ENCODE data around the gene LSAMP.

DNA sequence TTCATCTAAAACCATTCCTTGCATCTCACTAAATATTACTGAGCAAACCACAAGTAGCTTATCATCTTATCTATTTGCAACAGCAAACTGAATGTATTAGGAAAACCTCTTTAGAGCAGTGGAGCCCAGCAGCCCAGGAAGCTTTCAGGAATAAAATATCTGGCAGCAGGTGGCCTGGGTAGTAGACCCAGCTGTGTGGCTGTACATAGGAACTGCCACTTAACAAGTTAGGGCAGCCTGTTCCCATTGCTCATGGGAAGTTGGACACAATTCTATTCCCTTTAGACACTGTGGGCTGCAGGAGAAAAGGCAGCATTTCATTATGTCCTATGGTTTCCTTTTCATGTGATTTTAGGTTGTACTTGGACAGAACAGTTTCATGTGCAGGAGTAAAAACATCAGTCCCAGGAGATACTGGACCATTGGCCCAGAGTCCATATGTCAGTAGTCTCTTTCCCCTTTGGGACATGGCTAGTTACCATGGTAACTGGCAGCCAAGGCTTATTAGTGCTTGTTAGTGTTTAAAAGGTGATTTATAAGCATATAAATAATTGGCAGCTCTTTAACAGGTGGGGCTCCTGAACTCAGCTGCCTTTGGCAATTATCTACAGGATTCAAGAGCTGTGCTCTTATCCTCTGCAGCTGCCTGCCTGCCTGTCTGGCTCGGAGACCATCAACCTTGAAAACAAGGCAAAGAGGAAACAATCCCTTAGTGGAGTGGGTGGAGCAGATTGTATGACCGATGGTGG, 28.9 kb upstream of the LSAMP start:
- TF ChIP-seq RCOR1 (IDR thresholded peaks at IDR 0.05; ENCODE audit: insufficient replicate concordance, low read length): no peak
- no peak for TF ChIP-seq POLR2A (IDR thresholded peaks at IDR 0.05; ENCODE audit: low read depth, low read length)
- TF ChIP-seq CTCF (conservative IDR thresholded peaks at IDR 0.05; ENCODE audit: low read depth, low read length): no peak
- no peak for TF ChIP-seq BHLHE40 (IDR thresholded peaks at IDR 0.05; ENCODE audit: low read depth, low read length)
- no peak for TF ChIP-seq CEBPB (IDR thresholded peaks at IDR 0.05; ENCODE audit: low read depth, low read length)
- TF ChIP-seq MXI1 (IDR thresholded peaks at IDR 0.05; ENCODE audit: borderline replicate concordance, low read depth, low read length): no peak
- TF ChIP-seq, protein P1, sequence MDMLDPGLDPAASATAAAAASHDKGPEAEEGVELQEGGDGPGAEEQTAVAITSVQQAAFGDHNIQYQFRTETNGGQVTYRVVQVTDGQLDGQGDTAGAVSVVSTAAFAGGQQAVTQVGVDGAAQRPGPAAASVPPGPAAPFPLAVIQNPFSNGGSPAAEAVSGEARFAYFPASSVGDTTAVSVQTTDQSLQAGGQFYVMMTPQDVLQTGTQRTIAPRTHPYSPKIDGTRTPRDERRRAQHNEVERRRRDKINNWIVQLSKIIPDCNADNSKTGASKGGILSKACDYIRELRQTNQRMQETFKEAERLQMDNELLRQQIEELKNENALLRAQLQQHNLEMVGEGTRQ (IDR thresholded peaks at IDR 0.05; ENCODE audit: low read depth, low read length): no peak
- TF ChIP-seq MAZ (IDR thresholded peaks at IDR 0.05; ENCODE audit: borderline replicate concordance, low read depth, low read length): no peak
- TF ChIP-seq RAD21 (IDR thresholded peaks at IDR 0.05; ENCODE audit: low read length): no peak
- no peak for TF ChIP-seq NFE2L2 (IDR thresholded peaks at IDR 0.05; ENCODE audit: low read depth, low read length)
- no peak for TF ChIP-seq RFX5 (IDR thresholded peaks at IDR 0.05; ENCODE audit: low read depth, low read length)
- no peak for TF ChIP-seq FOS (IDR thresholded peaks at IDR 0.05; ENCODE audit: low read depth, low read length)
- no peak for TF ChIP-seq CHD1 (IDR thresholded peaks at IDR 0.05; ENCODE audit: low read depth, low read length)
